ENCODE measurements around the gene LARP7. TPM values are rescaled to one million over a fixed set of nuclear protein-coding genes. Genes with fewer than 3 reads are reported as not detected.

Gene LARP7
- total and polyA plus RNA-seq, 2 of the 8 experiments (the other 6 are each of a cell fraction or from before 2014, with no cell fraction given), result 9.3 to 38.3 TPM

DNA sequence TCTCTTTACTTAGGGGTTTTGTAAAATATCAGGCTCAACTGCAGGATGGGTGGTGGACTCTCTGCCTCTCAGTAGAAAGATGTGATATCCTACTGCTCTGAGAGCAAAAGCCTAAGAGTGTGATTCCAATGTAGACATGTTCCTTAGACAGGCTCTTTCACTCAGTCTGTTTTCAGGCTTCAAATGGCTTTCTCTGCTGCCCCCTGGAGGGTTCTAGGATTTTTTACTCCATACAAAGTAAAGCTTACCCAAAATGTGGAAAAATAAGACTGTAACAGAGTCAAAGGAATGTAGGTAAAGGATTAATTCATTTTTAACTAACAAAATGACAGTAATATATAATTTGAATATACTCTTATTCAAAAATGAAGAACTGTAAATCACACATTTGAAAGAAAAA, 32.4 kb upstream of the LARP7 start:
- H3K36me3 ChIP-seq (ENCODE audit: control insufficient read depth in 2 of 4, insufficient read depth in 4 of 4, low read length in 3 of 4), result peaks cover 2 to 46% (median 19%) of the 10 kb centered on the region in 4 experiments; a peak in 5 of 8 replicates
- no peak overlapping the region for H3K56ac ChIP-seq (replicated peaks; ENCODE audit: insufficient read length, low read depth, low read length)
- H3K18ac ChIP-seq (ENCODE audit: extremely low read depth, low read length), result no peak overlapping the region
- no peak overlapping the region for H2BK5ac ChIP-seq (ENCODE audit: low read depth, low read length)
- H3K27ac ChIP-seq (ENCODE audit: low read depth, low read length), result no peak overlapping the region
- no peak overlapping the region for H4K91ac ChIP-seq (replicated peaks; ENCODE audit: insufficient read length, low read length)
- no peak overlapping the region for H2AK5ac ChIP-seq (ENCODE audit: low read depth, low read length)
- H3K14ac ChIP-seq (ENCODE audit: insufficient read length), result no peak overlapping the region
- no peaks in the 10 kb centered on the region for H3K23me2 ChIP-seq (ENCODE audit: low read depth, low read length)
- H2BK120ac ChIP-seq (replicated peaks; ENCODE audit: low read depth, low read length), result no peak overlapping the region
- H4K8ac ChIP-seq (ENCODE audit: extremely low read depth, insufficient read depth, low read length), result no peak overlapping the region
- TF ChIP-seq RFX5 (IDR thresholded peaks at IDR 0.05; ENCODE audit: borderline replicate concordance, low read depth, low read length) (no peak), RAD21 (IDR thresholded peaks at IDR 0.05 in 1 of 2, conservative IDR thresholded peaks at IDR 0.05 in 1 of 2; ENCODE audit: low read depth in 2 of 2, low read length in 2 of 2) (peak; percentile 56 to 67), SUZ12 (IDR thresholded peaks at IDR 0.05; ENCODE audit: low read length) (no peak)
- TF ChIP-seq, protein P1, sequence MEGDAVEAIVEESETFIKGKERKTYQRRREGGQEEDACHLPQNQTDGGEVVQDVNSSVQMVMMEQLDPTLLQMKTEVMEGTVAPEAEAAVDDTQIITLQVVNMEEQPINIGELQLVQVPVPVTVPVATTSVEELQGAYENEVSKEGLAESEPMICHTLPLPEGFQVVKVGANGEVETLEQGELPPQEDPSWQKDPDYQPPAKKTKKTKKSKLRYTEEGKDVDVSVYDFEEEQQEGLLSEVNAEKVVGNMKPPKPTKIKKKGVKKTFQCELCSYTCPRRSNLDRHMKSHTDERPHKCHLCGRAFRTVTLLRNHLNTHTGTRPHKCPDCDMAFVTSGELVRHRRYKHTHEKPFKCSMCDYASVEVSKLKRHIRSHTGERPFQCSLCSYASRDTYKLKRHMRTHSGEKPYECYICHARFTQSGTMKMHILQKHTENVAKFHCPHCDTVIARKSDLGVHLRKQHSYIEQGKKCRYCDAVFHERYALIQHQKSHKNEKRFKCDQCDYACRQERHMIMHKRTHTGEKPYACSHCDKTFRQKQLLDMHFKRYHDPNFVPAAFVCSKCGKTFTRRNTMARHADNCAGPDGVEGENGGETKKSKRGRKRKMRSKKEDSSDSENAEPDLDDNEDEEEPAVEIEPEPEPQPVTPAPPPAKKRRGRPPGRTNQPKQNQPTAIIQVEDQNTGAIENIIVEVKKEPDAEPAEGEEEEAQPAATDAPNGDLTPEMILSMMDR (IDR thresholded peaks at IDR 0.05; ENCODE audit: control extremely low read depth in 1 of 3, insufficient read depth in 1 of 3, low read depth in 1 of 3, low read length in 3 of 3), result peak in 2 of 3 experiments; percentile 62 to 69; a peak in 3 of 4 replicates
- no peak overlapping the region for H3K9ac ChIP-seq (replicated peaks in 1 of 4; ENCODE audit: extremely low read depth in 1 of 4, low read depth in 3 of 4, low read length in 3 of 4)
- no peak overlapping the region for H2AFZ ChIP-seq (ENCODE audit: low read length)
- H3K9me3 ChIP-seq (ENCODE audit: insufficient read depth in 2 of 2, low read depth in 1 of 2, low read length in 1 of 2), result no peaks in the 10 kb centered on the region
- no peak overlapping the region for H3K4ac ChIP-seq (replicated peaks; ENCODE audit: insufficient read length, low read depth, low read length)
- POLR2A ChIA-PET (ENCODE audit: partially characterized antibody), result interaction anchor here (0.6 kb wide), 1 partner anchor 61 kb away, joined by 3 read pairs; no protein-coding TSS in a partner anchor
- H3K79me1 ChIP-seq (ENCODE audit: low read depth, low read length), result no peaks in the 10 kb centered on the region
- H2BK15ac ChIP-seq (ENCODE audit: low read length), result no peak overlapping the region
- no peak overlapping the region for H3K4me3 ChIP-seq (ENCODE audit: extremely low read depth in 1 of 4, insufficient read depth in 2 of 4, low read depth in 3 of 4, low read length in 4 of 4)
- no peaks in the 10 kb centered on the region for H4K20me1 ChIP-seq (replicated peaks in 1 of 2; ENCODE audit: control insufficient read depth in 1 of 2, insufficient read depth in 2 of 2, low read length in 2 of 2)
- H3K27me3 ChIP-seq (replicated peaks in 1 of 4; ENCODE audit: control insufficient read depth in 3 of 4, extremely low read depth in 1 of 4, insufficient read depth in 3 of 4, low read length in 3 of 4), result no peaks in the 10 kb centered on the region
- FAIRE-seq (no peak), DNase-seq (ENCODE audit: low read depth in 1 of 2, low spot score in 2 of 2) (peak; percentile 5 to 53)
- H3K23ac ChIP-seq (ENCODE audit: insufficient read length), result no peak overlapping the region
- no peak overlapping the region for H2BK20ac ChIP-seq (ENCODE audit: low read length)
- no peaks in the 10 kb centered on the region for H3K79me2 ChIP-seq (ENCODE audit: control insufficient read depth in 1 of 2, insufficient read depth in 2 of 2, low read length in 2 of 2)
- H4K5ac ChIP-seq (ENCODE audit: insufficient read length, low read depth, low read length), result no peak overlapping the region
- CTCF ChIA-PET (ENCODE audit: partially characterized antibody), result interaction anchor here (0.5 to 4.3 kb wide), 23 partner anchors 10 to 367 kb away, joined by 3 to 22 read pairs (median 3); no protein-coding TSS in a partner anchor
- H3K4me2 ChIP-seq (ENCODE audit: insufficient read depth in 1 of 2, low read depth in 2 of 2, low read length in 2 of 2), result no peak overlapping the region
- H2BK12ac ChIP-seq (ENCODE audit: low read depth, low read length), result no peak overlapping the region
- no peaks in the 10 kb centered on the region for H3K4me1 ChIP-seq (replicated peaks in 1 of 4; ENCODE audit: control insufficient read depth in 3 of 4, insufficient read depth in 4 of 4, low read length in 3 of 4)

Data from H1 (cell line).